HEK293T (cell line): ENCODE results near the gene SDHB.

Source experiments
- FOXA1 ChIP-seq: fragments of 450-650 bp; IDR thresholded peaks from 2 replicates; pipeline ENCODE4 v1.6.1; 2016; ENCODE audit warnings: mild to moderate bottlenecking
- SP1 ChIP-seq: fragments of 450-650 bp; IDR thresholded peaks from 2 replicates; pipeline ENCODE4 v1.6.1; 2017
- SUZ12 ChIP-seq: fragments of 450-650 bp; IDR thresholded peaks from 2 replicates; pipeline ENCODE4 v1.6.1; 2016; ENCODE audit warnings: mild to moderate bottlenecking
- TF ChIP-seq, protein P1 (sequence below): fragments of 450-650 bp; IDR thresholded peaks from 2 replicates; pipeline ENCODE4 v1.6.1; 2016

DNA sequence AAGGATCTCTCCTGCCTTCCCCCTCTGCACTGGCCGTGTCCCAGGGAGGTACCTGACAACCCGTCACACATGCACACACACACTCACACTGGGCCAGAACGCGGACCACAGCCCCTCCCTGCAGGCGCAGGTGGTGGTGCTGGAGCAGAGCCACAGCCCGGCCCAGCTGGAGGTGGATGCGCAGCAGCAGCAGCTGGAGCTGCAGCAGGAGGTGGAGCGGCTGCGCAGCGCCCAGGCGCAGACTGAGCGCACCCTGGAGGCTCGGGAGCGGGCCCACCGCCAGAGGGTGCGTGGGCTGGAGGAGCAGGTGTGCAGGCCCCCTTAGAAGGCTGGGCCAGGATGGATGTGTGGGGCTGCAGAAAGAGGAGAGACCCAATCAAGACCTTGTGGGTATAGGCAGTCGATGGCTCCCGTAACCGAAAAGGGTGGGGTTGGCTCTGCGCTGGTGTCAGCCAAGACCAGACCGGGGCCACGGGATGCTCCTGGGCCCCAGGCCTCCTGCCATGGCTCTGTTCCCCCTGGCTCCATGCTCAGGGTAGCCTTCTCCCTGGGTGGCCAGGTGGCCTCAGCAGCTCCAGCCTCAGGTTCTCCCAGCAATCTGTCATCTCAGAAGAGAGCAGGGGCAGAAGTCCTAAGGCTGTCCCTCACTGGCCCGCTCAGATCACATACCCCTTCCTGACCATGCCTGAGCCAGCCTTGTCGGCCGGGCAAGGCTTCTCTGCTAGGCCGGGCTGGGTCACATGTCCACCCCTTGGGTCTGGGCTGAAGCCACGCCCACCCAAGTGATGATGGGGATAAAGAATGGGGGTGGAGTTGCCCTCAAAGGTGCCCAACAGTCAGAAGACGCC is 82.3 kb downstream of the SDHB start:
- no peak for TF ChIP-seq SP1
- TF ChIP-seq FOXA1 = no peak
- TF ChIP-seq, protein P1, sequence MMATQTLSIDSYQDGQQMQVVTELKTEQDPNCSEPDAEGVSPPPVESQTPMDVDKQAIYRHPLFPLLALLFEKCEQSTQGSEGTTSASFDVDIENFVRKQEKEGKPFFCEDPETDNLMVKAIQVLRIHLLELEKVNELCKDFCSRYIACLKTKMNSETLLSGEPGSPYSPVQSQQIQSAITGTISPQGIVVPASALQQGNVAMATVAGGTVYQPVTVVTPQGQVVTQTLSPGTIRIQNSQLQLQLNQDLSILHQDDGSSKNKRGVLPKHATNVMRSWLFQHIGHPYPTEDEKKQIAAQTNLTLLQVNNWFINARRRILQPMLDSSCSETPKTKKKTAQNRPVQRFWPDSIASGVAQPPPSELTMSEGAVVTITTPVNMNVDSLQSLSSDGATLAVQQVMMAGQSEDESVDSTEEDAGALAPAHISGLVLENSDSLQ = no peak
- no peak for TF ChIP-seq SUZ12
